Measurements from ENCODE around the gene BTNL8.
"Not testable (repeated sequence)": the region's sequence is repeated elsewhere in the genome, so short reads cannot be mapped to it uniquely, and the experiment has no call there.

The BTNL8 gene

GRCh38 chr5:180870276-180871068 is 28.5 kb upstream of the BTNL8 start:
- TF ChIP-seq, protein P1, sequence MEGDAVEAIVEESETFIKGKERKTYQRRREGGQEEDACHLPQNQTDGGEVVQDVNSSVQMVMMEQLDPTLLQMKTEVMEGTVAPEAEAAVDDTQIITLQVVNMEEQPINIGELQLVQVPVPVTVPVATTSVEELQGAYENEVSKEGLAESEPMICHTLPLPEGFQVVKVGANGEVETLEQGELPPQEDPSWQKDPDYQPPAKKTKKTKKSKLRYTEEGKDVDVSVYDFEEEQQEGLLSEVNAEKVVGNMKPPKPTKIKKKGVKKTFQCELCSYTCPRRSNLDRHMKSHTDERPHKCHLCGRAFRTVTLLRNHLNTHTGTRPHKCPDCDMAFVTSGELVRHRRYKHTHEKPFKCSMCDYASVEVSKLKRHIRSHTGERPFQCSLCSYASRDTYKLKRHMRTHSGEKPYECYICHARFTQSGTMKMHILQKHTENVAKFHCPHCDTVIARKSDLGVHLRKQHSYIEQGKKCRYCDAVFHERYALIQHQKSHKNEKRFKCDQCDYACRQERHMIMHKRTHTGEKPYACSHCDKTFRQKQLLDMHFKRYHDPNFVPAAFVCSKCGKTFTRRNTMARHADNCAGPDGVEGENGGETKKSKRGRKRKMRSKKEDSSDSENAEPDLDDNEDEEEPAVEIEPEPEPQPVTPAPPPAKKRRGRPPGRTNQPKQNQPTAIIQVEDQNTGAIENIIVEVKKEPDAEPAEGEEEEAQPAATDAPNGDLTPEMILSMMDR (conservative IDR thresholded peaks at IDR 0.05): no peak

DNA sequence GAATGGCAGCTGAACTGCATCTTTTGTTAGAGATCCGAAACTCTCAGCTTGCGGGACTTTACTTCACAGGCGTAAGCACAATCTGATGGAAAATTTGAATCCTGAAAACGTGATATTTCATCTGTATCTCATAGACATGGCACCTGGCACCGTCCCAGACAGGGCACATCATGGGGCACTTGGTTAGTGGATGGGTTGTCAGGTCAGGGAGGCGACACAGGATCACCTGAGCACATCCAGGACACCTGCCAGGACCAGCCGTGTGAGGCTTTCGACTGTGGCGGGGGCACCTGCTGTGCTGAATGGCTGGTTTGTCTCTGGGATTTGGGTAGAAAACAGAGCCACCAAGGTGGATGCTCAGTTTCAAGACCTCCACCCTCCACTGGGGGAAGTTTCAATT is 26.5 kb upstream of the BTNL8 start:
- TF ChIP-seq, protein P1 (conservative IDR thresholded peaks at IDR 0.05): no peak
- no peak overlapping the region for H3K27ac ChIP-seq

More at GRCh38 chr5:180870276-180871068, 28.5 kb upstream of the BTNL8 start:
- peak overlapping the region; percentile 47 for H3K27ac ChIP-seq

- H3K27ac ChIP-seq: no peak overlapping the region
These were observed 25.1 kb upstream of the BTNL8 start for GRCh38 chr5:180873615-180874520.

DNA sequence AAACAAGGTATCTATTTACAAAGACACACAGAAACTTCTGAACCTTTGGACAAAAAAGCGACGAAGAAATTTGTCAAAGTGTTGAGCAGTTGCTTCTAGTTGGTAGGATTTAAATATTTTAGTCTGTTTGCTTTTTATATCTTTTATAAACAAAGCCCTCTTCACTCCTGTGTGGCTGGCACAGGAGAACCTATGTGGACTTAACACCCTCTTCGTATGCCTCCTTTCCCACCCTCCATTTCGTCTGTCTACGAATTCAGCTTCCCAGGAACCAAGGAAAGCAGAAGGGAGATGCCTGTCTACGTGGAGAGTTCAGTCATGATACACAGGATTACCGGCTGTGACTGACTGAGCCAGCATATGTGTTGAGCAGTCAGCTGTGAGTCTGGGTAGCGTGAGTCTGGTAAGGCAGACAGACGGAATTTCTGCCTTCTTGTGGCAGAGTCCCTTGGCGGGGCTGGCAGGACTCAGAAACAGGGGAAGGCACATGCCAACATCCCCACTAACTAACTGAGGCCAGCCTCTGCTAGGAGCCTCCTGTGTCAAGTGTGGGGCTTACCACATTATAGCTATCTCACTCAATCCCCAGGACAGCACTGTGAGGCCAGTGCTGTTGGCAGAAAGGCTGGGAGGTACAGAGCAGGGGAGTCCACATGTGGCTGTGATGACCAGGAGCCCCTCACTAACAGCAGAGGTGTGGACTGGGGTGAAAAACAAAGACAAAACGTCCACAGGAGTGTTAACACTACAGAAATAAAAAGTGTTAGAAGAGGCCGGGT is 24.0 kb upstream of the BTNL8 start:
- TF ChIP-seq, protein P1 (conservative IDR thresholded peaks at IDR 0.05): no peak
- H3K27ac ChIP-seq: no peak overlapping the region

More at GRCh38 chr5:180873615-180874520, 25.1 kb upstream of the BTNL8 start:
- TF ChIP-seq, protein P1 (conservative IDR thresholded peaks at IDR 0.05): no peak

DNA sequence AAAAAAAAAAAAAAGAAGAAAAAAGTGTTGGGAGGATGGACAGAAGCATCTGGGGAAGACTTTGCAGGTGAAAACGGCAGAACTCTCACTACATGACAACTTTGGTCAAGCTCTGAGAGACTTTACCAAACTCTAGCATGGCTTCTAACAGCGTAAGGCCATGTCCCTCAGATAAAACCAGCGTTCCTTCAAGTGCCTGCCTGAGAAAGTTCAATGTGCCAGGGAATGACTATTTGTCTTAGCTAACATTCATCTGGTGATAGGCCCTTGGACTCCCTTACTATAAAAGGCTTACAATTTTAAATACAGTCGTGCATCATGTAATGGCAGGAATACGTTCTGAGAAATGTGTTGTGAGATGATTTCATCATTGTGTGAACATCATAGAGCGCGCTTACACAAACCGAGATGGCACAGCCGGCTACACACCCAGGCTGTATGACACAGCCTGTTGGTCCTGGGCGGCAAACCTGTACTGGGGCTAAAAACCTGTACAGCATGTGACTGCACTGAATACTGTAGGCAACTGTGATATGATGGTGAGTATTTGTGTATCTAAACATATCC is 23.0 kb upstream of the BTNL8 start:
- TF ChIP-seq, protein P1 (conservative IDR thresholded peaks at IDR 0.05): no peak

DNA sequence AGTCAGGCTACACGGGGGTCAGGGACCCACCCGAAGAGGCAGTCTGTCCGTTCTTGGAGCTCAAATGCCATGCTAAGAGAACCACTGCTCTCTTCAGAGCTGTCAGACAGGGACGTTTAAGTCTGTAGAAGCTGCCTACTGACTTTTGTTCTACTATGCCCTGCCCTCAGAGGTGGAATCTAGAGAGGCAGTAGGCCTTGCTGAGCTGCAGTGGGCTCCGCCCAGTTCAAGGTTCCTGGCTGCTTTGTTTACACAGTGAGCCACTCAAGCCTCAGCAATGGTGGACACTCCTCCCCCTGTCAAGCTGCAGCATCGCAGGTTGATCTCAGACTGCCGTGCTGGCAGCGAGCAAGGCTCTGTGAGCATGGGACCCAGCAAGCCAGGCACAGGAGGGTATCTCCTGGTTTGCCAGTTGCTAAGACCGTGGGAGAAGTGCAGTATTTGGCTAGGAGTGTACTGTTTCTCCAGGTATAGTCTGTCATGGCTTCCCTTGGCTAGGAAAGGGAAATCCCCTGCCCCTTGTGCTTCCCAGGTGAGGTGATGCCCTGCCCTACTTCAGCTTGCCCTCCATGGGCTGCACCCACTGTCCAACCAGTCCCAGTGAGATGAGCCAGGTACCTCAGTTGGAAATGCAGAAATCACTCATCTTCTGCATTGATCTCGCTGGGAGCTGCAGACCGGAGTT is 13.0 kb upstream of the BTNL8 start:
- H3K27ac ChIP-seq: not testable (repeated sequence)

More for the DNA sequence above, 23.0 kb upstream of the BTNL8 start:
- H3K27ac ChIP-seq: no peak overlapping the region

GRCh38 chr5:180889381-180889780 is 9.6 kb upstream of the BTNL8 start:
- TF ChIP-seq, protein P1 (conservative IDR thresholded peaks at IDR 0.05): no peak

GRCh38 chr5:180895330-180895729 is 3.6 kb upstream of the BTNL8 start:
- not testable (repeated sequence) for H3K27ac ChIP-seq

More at GRCh38 chr5:180889381-180889780, 9.6 kb upstream of the BTNL8 start:
- H3K27ac ChIP-seq: no peak overlapping the region
